Astrocyte of the hippocampus (primary cell): ENCODE measurements around the gene TRPM2.

Experiments
- DNase-seq: peaks from one replicate; pipeline ENCODE4 v3.0.0; 2011; ENCODE audit warnings: low read depth, low spot score

The TRPM2 gene

GRCh38 chr21:44483288-44484237, 130.1 kb downstream of the TRPM2 start:
- DNase-seq = no peak

DNA sequence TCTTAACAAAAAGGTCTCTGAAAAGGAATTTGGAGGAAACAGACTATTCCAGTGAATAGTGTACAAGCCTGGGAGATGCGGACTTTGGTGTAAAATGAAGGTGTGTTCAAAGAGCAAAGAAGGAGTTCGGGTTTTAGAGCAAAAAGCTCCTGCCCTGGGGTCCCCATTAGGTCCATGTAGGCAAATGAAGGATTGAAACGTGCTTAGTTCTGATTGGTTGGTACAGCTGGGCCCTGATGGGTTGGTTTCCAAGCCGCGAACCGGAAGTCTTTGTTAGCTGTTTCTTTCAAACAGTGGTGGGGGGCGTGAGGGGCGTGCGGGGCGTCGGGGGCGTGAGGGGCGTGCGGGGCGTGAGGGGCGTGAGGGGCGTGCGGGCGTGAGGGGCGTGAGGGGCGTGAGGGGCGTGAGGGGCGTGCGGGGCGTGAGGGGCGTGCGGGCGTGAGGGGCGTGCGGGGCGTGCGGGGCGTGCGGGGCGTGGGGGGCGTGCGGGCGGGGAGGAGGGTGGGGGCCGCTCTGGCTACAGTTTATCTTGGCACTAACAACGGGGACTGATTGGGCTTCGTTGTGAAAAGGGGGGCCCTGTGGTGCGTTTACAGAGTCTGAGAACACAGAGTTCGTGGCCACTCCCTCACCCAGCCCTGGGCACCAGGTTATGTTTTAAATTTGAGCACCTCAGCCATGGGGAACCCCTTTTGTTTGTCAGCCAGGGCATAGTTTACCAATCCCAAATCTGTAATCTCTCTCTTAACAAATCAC, 131.3 kb downstream of the TRPM2 start:
- DNase-seq = no peak

DNA sequence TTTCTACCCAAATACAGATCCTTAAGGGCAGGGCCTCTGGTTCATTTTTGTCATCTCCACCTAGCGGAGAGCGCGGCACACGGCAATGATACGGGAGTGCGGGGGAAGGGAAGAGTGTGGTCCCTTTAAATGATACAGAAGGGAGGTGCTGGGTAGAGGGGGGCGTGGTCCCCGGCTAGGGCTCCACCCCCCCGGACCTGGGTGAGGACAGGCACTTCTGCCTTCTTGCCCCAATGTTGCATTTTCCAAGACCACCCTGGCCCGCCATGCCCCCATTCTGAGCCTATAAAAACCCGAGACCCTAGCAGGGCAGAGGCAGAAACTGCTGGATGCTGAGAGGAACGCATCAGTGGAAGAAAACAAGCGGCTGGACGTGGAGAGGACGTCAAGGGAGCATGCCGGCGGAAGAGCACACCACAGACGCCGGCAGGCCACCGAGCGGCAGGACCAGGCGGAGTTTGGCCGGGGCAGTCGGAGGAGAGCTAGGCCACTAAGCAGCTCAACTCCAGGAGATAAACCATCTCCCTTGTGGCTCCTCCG, 131.9 kb downstream of the TRPM2 start:
- peak; percentile 19 for DNase-seq

DNA sequence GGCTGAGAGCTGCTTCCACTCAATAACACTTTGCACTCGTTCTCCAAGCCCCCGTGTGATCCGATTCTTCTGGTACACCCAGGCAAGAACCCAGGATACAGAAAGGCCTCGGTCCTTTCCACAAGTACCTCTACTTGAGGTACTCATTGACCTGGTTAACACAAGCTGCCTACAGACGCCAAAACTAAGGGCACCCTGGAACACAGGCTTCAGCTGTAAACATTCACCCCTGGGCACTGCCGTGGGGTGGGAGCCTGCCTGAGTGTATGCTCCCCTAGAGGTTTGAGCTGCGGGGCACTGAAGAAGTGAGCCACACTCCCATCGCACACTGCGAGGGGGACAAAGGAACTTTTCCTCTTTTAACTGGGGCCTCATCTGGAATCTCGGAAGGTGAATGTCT, 132.4 kb downstream of the TRPM2 start:
- DNase-seq = no peak

- no peak for DNase-seq
These were observed 132.9 kb downstream of the TRPM2 start for GRCh38 chr21:44486302-44486701.

- DNase-seq = peak; percentile 17
These were observed 134.4 kb downstream of the TRPM2 start for GRCh38 chr21:44487831-44488230.

DNA sequence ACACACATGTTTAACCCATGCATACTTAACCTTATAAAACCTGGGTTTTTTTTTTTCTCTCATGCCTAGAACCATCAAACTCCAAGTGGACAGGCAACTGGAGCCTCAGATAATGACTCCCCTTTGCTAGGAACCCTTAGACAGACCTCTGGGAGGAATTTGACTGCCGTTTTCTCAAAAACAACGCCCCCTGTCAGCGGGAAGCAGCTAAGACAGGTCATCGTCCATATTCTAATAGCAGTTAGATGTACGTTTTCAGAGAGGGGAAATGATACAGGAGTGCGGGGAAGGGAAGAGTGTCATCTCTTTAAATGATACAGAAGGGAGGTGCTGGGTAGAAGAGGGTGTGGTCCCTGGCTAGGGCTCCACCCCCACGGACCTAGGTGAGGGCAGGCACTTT, 136.5 kb downstream of the TRPM2 start:
- no peak for DNase-seq

DNA sequence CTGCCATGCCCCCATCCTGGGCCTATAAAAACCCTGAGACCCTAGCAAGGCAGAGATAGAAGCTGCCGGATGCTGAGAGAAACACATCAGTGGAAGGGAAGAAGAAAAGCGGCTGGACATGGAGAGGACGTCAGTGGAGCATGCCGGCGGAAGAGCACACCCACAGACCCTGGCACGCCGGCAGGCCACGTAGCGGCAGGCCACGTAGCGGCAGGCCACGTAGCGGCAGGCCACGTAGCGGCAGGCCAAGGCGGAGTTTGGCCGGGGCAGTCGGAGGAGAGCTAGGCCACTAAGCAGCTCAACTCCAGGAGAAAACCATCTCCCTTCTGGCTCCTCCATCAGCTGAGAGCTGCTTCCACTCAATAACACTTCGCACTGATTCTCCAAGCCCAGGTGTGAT, 137.0 kb downstream of the TRPM2 start:
- DNase-seq = no peak

DNA sequence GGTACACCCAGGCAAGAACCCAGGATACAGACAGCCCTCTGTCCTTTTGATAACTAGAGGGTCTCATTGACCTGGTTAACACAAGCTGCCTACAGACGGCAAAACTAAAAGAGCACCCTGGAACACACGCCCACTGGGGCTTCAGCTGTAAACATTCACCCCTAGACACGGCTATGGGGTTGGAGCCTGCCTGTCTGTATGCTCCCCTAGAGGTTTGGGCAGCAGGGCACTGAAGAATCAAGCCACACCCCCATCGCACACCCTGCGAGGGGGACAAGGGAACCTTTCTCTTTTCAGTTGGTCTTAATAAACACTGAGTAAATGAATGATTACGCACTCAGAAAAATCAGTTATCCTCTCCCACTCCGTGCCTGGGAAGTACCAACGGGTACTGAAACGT, 137.4 kb downstream of the TRPM2 start:
- no peak for DNase-seq
